Prostate gland (tissue), 2 donors: Measurements from ENCODE around the gene NRXN3.

Source experiments
- POLR2A ChIP-seq: fragments of 450-650 bp; IDR thresholded peaks from one replicate; pipeline ENCODE4 v1.6.1; 2016; ENCODE audit warnings: antibody characterized with exemption, mild to moderate bottlenecking
- POLR2AphosphoS5 ChIP-seq: sonication (generic); formaldehyde crosslinking; IDR thresholded peaks from one replicate; pipeline ENCODE4 v1.6.1; 2017; ENCODE audit warnings: antibody characterized with exemption
- TF ChIP-seq, protein P1 (sequence below), 4 experiments: fragments of 200-600 bp in 2 of 4; fragments of 450-650 bp in 2 of 4; sonication (generic) in 2 of 4; IDR thresholded peaks; 1 replicate in 3 of 4; 2 replicates in 1 of 4; pipeline ENCODE4 v1.5.1; 2016 to 2019; ENCODE audit warnings: antibody characterized with exemption in 4 of 4, mild to moderate bottlenecking in 2 of 4, moderate library complexity in 2 of 4

GRCh38 chr14:78764240-78764639 is 594.1 kb downstream of the NRXN3 start:
- no peak for TF ChIP-seq POLR2A
- TF ChIP-seq POLR2AphosphoS5: no peak
- TF ChIP-seq, protein P1, sequence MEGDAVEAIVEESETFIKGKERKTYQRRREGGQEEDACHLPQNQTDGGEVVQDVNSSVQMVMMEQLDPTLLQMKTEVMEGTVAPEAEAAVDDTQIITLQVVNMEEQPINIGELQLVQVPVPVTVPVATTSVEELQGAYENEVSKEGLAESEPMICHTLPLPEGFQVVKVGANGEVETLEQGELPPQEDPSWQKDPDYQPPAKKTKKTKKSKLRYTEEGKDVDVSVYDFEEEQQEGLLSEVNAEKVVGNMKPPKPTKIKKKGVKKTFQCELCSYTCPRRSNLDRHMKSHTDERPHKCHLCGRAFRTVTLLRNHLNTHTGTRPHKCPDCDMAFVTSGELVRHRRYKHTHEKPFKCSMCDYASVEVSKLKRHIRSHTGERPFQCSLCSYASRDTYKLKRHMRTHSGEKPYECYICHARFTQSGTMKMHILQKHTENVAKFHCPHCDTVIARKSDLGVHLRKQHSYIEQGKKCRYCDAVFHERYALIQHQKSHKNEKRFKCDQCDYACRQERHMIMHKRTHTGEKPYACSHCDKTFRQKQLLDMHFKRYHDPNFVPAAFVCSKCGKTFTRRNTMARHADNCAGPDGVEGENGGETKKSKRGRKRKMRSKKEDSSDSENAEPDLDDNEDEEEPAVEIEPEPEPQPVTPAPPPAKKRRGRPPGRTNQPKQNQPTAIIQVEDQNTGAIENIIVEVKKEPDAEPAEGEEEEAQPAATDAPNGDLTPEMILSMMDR (IDR thresholded peaks at IDR 0.05): no peak
